Right forelimb (tissue), 1 donor: ENCODE data around the gene SUCO.

ENCODE experiments used
- DNase-seq: peaks from one replicate; pipeline ENCODE4 v3.0.0-alpha.2; 2018

Gene SUCO

DNA sequence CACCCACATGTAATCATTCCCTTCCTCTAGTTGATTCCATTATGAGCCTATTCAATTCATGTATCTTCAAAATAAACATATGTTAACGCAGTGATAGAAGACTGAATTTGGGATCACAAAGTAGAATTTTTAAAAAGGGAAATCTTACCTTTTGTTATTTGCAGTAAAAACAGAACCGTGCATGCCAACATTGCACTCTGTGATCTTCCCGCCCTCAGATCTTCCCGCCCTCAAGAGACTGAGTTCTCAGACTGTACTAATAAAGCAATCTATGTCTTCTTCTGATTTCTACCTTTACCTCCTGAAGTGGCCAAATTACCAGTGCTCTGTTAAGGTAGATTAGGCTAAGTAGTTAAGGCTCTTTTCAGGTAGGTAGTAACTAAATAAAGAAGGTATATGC, 3.6 kb upstream of the SUCO start:
- no peak for DNase-seq

DNA sequence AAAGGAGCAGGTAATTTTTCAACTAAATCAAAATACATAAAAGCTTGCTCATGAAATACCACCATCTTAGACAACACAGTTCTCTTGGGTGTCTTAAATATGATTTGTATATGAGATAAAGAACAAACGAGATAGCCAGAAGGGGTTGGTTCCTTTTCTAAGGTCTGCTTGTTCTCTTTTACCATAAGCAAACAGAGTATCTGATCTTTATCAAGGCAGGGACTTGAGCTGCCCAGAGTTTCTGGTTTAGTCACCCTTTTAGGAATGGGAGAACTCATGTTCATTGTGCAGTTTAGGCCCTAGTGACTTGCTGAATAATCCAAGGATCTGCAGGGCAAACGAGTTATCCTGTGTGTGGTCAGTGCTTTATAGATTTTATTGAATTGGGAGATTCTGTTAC, 3.0 kb upstream of the SUCO start:
- no peak for DNase-seq

DNA sequence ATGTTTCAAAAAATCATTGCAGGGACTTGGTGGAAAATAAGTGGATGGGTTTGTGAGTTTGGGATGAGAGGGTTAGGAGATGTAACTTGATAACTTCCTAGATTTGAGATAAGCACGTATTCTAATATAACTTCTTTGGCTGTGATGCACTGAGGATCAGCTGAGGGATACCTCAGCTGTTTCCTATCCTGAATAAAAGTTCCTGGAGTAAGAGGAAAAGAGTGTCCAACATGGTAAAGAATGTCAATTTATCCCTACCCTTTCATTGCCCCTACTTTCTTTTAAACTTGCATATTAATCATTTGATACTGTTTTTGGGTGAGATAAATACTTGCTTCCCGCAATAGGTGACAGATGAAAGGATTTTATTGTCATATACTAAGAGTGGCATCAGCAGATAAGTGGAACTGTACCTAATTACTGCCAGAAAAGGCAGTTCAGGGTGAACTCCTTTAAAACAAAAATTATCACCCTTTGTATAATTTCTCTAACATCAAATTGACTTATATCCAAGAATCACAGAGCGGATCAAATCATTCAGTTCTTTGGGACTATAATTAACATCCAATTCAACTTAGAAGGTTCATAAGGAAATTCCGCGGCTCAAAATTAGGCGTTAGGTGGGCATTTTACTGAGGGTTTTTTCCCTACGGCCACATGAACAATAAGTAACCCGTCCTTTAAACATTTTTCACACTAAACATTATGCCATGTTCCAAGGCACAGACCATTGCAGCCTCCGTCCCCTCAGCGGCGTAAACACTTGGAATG, 1.4 kb upstream of the SUCO start:
- no peak for DNase-seq

DNA sequence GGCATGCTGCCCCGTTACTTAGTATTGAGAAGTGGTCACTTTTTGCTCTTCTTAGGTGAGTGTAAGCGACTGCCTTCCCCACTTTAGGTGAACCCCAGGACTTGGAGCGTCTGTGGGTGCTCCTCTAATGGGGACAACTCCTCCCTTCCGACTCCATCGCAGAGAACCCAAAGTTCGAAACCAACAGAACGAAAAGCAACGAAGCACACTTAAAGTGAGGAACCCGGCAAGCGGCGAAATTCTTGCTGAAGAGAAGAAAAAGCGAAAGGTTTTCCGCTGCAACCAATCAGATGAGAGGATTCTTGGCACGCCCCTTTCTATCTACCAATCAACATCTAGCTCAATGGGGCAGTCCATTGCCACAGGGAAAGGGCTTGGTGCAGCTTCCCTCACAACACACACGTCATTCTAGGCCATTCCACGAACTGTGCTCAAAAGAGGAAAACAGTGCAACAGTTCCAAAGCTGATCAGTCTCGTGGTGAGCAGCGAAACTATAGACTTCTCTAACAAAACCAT, 709 bp upstream of the SUCO start:
- no peak for DNase-seq

DNA sequence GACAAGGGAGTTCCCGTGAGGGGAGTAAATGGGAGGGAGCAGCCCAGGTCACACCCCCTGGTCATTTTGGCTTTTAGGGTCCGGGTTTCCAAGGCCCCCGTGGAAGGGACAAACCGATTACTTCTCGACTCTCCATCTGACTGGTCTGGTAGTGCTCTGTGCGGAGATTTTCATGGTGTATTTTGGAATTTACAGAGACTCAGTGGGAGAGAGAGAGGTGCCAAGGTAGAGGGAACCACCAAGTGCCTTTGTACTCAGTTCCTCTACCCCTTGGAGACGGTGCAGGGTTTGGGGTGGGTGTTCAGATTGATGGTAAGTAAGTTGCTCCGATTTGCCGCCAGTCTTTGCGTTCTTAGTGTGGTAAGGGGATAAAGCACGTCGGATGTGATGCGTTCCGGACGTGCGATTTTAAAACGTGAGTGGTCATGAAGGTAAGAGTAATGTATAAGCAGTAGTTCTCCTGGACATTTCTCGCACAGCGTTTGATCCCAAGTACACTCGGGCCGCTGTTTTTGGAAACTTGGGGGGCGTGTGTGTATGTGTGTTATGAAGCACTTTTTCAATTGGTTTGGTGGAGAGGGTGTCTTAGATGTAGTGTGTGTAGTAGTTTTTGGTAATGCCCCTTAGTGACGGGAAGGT, 682 bp downstream of the SUCO start:
- peak; percentile 72 for DNase-seq

DNA sequence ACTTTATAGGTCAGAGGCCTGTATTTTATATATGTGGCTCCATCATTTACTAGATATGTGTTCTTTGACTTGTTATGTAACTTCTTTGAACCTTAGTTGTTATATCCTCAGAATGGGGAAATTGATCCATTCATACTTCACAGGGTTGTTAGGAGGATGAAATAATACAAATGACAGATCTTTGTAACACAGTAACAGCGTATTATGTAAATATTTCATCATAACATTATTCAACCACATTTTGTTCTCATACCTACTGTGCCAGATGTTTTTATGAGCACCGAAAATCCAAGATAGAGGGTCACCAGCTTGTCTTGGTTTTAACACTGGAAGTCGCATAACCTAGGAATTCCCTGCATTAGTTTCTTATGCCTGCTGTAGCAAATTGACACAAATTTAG, 3.3 kb downstream of the SUCO start:
- DNase-seq: no peak

DNA sequence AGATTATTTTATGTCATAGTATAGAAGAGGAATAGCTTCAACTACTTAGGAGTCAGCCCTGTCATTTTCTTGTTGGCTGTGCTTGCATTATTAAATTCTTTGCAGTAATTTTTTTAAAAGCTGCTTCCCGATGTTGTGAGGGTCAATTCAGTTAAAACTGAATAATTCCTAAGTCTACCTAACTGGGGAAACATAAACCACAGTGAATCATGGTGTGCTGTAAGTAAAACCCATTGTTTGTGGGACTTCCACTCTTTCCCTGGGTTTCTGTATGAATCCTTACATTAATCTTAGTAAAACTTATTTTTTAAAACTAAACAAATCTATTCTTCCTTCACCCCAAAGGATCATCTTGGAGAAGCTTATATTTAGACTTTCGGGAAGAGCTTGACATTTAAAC, 4.4 kb downstream of the SUCO start:
- DNase-seq: no peak

DNA sequence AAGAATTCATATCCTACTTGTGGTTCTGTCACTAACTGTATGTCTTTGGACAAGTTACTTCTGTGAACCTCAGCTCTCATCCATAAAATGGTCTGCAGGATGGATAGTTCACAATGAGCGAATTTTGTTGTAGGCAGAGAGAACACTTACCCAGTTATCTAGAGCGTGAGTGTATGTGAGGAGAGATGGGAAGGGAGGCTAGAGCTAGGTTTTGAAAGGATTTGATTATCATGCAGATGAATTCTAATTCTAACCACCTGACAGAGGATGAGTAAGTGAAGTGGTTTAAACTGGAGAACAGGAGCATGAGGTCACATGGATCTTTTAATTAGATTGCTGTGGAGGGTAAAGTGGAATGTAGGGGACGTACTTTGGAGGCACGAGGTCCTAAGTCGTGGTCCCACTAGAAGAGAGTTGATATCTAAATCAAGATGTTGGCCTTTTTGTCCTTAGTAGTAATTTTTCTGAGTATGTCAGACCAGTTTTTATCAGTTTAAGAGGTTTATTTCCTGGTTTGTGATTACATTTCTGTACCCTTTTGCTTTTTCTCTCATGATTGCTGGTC, 5.0 kb downstream of the SUCO start:
- no peak for DNase-seq

DNA sequence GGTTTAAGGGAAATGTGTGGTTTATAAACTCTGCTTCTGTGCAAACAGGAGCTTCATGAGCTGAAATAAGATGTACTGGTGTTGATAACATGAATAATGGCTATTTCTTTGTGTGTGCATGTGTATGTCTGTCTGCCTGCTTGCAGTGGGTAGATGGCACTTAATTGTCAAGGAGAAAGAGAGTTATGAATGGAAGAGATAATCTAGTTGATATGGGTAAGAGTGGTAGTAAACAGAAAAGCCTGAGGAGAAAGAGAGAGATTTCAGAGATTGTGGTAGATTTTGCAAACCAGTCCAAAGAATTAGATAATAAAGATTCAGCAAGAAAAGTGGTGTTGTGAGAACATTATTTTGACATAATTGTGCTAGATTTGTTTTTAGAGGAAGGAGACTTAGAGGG, 7.7 kb downstream of the SUCO start:
- DNase-seq: no peak

DNA sequence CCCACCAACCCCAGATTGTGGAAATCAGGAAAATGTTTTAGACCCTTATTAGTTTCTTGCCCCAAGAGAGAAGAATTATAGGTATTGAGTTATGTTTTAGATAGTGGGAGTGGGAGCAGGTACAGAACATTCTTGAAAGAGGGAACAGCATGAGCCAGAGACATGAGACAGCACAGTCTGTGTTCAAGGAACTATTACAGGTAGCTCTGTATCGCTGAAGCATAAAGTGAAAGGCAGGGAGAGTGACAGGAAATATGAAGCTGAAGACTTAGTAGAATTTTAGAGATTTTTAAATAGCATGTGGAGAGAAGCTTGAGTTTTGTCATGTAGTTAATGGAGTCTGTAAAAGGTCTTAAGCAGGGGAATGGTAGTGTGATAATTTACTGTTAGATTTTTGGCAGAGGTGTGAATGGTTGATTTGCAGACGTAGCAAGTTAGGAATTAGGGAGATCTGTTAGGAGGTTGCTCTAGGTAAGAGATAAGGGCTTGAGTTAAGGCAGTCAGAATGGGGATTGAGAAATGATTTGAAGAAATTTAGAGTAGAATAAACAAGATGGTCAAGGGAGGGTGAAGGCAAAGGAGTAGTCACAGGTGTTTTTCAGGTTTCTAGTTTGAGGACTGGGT, 11.6 kb downstream of the SUCO start:
- DNase-seq: no peak

DNA sequence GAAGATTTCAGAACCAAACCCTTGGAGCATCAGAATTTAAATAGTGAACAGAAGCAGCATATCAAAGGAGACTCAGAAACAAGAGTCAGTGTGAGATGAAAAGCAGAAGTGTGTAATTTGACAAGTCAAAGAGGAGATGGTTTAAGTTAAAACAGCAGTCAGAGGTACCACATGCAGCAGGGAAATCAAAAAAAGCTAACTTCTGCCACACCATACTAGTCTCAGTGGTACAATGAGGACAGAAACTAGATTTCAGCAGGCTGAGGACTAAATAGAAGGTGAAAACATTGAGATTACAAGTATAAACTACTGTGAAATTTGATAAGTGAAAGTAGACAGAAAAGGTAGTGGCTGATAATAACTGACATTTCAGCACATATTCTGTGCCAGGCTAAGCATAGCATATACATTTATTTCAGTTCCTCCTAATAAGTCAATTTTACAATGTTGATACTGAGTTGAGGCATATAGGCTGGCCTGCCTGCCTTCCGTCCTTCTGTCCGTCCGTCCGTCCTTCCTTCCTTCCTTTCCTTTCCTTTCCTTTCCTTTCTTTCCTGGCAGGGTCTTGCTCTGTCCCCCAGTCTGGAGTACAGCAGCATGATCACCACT, 12.6 kb downstream of the SUCO start:
- no peak for DNase-seq

DNA sequence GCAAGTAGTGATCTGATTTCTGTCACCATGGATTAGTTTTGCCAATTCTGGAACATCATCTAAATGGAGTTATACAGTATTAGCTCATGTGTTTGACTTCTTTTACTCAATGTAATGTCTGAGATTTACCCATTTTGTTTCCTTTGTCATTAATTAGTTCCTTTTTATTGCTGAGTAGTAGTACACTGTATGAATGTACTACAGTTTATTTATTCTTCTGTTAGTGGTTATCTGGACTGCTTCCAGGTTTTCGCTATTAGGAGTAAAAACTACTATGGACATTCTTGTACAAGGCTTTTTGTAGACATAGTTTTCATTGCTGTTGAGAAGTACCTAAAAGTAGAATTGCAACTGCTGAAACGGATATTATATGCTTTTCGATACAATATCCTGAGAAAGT, 14.1 kb downstream of the SUCO start:
- DNase-seq: no peak

DNA sequence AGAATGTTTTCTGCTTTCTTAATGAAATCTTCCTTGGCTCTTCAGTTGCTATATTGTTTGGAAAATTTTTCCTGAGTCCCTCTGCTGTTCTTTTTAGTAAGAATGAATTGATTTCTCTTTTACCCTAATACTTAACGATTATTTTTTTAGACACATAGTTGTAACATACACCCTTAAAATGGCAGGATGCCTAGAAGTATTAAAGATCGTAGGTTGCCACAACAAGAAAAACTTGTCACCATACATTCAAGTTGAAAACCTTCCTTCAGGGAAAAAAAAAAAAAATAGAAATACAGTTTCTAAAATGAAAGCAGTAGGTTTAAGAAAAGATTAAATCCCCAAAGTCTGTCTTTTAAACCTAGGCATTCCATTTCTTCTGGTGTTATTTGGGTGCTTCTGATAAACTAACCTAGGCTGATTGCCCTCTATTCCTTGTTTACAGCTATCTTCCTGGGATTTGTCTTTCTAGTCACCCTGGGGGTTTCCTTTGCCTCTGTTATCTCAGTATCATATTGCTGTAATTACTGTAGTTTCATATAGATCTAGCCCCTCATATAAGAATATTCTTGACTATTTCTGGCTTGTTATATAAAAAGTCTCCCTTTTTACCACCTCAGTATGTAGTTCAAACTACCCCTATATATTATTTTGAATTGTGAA, 16.8 kb downstream of the SUCO start:
- no peak for DNase-seq

DNA sequence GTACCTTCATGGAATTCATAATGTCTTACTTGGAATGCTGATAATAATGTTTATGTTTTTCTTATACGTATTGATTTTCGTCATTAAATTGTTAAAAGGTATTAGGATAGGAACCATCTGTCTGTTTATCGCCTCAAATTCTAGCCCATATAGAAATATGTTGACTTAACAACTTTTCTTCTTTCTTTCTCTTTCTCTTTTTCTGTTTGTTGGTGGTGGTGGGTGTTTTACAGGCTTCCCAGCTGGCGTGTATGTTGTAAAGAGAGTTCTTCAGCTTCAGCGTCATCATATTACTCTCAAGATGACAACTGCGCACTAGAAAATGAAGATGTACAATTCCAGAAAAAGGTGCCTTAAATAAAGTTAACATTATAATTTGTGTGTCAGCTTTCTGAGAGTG, 18.3 kb downstream of the SUCO start:
- DNase-seq: no peak

DNA sequence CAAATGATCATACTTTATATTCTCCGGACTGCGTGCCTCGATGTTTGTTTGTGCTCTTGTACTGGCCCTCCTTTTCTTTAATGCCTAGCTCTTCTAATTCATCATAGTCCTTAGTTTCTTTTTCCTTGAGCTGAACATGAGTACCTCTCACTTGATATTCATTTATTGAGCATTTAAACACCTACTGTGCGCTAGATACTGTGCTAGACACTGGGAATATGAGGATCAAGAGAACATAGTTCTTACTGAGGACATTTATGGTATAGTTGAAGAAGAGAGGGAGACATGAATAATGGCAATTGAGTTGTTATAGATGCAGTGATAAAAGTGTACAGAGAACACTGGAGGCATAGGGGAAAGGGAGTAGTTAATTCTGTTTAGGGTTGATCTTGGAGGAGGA, 22.0 kb downstream of the SUCO start:
- no peak for DNase-seq

DNA sequence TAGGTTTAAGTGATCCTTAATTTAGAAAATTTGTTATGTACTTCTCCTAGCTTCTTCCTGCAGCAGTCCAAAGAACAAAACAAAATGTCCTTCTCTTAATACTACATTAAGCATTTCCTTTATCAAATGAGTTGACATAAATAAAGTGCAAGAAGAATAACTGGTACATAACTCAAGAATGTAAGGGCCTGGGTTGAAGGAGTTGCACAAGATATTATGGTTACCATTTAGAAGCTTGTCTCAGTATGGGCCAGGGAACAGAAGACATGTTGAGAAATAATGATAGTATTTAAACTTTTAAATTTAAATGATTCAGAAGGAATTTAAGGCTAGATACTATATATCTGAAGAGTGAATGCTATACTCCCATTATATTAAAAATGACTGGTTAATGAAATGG, 23.5 kb downstream of the SUCO start:
- DNase-seq: no peak

DNA sequence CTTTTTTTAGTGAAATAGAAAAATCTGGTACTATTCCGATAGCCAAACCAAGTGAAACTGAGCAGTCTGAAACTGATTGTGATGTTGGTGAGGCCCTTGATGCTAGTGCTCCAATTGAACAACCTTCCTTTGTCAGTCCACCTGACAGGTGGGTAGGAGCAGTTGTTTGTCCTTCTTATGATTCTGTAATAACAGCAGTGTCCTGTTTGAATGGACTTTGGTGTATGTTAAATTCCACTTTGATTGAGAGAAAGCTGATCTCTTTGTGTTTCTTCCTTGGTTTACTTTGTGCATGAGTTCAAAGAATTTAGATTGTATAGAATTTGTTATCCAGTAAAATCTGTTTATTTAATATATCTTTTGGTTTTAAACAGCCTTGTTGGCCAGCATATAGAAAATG, 24.3 kb downstream of the SUCO start:
- no peak for DNase-seq

DNA sequence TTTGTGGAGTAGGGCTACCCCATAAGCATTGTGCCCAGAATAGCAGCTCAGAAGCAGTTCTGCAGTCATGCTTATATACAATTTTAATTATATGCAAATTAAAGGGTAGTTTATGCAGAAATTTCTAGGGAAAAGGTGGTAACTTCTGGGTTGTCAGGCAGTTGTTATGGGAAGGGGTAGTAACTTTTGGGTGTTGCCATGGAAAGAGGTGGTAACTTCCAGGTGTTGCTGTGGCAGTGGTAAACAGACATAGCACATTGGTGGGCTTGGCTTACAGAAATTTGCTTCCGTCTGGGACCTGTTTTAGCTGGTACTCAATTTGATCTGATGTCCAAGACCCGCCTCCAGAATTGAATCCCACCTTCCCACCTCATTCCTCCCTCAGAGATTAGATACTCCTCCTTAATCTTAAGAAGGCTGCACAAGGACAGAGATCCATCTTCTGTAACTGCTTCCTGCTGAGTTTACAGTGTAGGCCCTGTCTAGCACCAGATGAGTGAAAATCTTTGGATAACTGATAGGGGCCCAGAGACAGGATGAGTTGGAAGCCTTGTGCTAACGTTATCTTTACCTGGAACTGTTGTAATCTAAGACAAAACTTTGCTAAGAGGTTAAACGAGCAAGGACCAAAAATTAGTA, 26.7 kb downstream of the SUCO start:
- DNase-seq: no peak

DNA sequence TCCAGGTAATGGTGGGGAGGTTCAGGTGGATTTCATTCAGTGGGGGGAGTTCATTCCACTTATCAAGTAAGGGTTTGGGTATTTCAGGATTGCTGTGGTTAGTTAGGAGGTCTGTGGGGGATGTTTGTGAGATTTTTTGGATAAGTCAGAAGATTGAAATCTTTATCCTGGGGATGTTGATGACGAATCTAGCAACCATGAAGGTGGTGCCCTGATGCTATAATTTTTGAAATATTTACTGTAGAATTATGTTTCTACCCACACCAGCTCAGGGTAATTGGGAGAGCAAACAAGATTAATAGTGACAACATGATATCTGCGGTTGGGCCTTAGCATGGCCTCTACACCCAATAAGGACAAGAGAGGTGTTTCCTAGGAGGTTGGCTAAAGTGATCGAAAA, 28.3 kb downstream of the SUCO start:
- DNase-seq: no peak

DNA sequence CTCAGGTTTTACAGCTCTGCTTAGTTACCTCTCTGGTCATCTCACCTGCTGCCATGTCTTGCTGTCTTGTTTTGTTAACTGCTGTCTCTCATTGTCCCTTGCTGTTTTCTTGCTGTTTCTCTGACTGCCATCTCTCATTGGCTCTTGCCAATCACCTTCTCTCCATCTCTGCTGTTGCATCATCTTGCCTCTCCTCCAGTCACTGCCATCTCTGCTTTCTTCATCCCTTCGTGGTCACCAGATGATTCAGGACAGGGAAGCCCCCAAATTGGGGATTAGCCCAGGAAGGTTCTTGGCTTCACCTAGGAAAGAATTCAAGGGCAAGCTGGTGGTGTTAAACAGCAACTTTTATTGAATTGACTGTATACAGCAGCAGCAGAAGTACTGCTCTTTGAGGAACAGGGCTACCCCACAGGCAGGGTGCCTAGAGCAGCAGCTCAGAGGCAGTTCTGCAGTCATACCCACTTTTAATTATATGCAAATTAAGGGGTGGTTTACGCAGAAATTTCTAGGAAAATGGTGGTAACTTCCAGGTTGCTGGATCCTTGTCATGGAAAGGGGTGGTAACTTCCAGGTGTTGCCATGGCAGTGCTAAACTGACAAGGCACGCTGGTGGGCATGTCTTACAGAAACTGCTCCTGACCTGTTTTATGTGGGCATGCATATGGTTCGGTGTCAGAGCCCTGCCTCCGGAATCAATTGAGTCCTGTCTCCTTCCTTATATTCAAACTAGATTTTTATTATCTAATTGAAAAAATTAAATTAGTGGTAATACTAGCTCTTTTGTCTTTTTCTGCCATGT, 33.4 kb downstream of the SUCO start:
- no peak for DNase-seq

DNA sequence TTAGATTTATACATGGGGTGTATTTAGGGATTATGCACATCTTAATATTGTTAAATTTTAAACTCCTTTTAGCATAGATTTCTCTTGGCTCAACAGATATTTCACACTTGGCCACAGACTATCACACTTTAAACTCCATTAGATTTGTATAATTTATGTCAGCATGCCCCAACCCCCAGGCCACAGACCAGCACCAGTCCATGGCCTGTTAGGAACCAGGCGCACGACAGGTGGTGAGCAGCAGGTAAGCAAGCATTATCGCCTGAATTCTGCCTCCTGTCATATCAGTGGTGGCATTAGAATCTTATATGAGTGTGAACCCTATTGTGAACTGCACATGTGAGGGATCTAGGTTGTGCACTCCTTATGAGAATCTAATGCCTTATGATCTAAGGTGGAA, 34.8 kb downstream of the SUCO start:
- no peak for DNase-seq

DNA sequence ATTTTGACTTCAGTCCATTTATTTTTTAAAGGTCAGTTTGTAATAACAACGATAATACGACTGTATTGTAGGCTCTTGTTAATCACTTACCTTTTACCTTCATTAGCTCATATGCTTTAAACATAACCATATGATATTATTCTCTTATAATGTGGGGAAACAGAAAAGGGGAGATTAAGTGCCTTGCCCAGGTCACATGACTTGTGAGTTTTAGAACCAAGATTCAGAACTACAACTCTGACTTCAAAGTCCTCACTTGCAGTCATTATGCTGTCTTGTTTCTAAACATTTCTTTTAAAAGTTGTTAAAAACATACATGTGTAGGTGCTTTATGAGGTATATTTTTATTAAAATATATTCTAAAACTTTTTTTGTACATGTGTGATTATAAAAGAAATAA, 41.1 kb downstream of the SUCO start:
- no peak for DNase-seq
